HepG2 (cell line): Measurements from ENCODE around the gene TYMP. TPM values are rescaled to one million over a fixed set of nuclear protein-coding genes. Genes with fewer than 3 reads are reported as not detected.

Experiments used
- ELF3 ChIP-seq: IDR thresholded peaks from 2 replicates; pipeline ENCODE4 v1.6.1; 2016; ENCODE audit warnings: missing genetic modification reagents, missing compliant biosample characterization
- FIP1L1 ChIP-seq: fragments of 200-400 bp; formaldehyde crosslinking; IDR thresholded peaks from 2 replicates; pipeline ENCODE4 v1.6.1; 2018; ENCODE audit warnings: low read depth, mild to moderate bottlenecking, low read length, moderate library complexity, borderline replicate concordance; ENCODE audit not compliant: insufficient read depth
- GATAD2A ChIP-seq: IDR thresholded peaks from 2 replicates; pipeline ENCODE4 v1.6.1; 2016
- MAZ ChIP-seq, 2 experiments: sonication (generic) in 1 of 2; formaldehyde crosslinking in 1 of 2; IDR thresholded peaks; 2 replicates each; pipeline versions ENCODE4 v1.5.0 to v1.6.1; 2012 to 2020; ENCODE audit warnings: low read depth in 2 of 2, mild to moderate bottlenecking in 2 of 2, borderline replicate concordance in 1 of 2, improper control_type of control experiment in 1 of 2, low read length in 1 of 2, missing genetic modification reagents in 1 of 2, moderate library complexity in 1 of 2
- NCOA2 ChIP-seq: sonication (generic); formaldehyde crosslinking; IDR thresholded peaks from 2 replicates; pipeline ENCODE4 v1.8.0; 2022; ENCODE audit warnings: inconsistent platforms
- PBX3 ChIP-seq: sonication (generic); formaldehyde crosslinking; IDR thresholded peaks from 2 replicates; pipeline ENCODE4 v1.8.1; 2023; ENCODE audit warnings: missing genetic modification reagents, inconsistent platforms, borderline replicate concordance
- PCBP1 ChIP-seq: fragments of 200-400 bp; formaldehyde crosslinking; IDR thresholded peaks from 2 replicates; pipeline ENCODE4 v1.6.1; 2017; ENCODE audit warnings: mild to moderate bottlenecking, low read depth, low read length, borderline replicate concordance
- POGK ChIP-seq: sonication (generic); formaldehyde crosslinking; conservative IDR thresholded peaks from 2 replicates; pipeline ENCODE4 v1.8.0; 2022; ENCODE audit warnings: mild to moderate bottlenecking, moderate library complexity, missing genetic modification reagents
- RARA ChIP-seq: IDR thresholded peaks from 2 replicates; pipeline ENCODE4 v1.6.1; 2016; ENCODE audit warnings: missing genetic modification reagents, missing compliant biosample characterization
- RBM22 ChIP-seq: fragments of 200-400 bp; formaldehyde crosslinking; optimal IDR thresholded peaks from 2 replicates; pipeline ENCODE3; 2017; ENCODE audit warnings: mild to moderate bottlenecking, low read length, moderate library complexity
- RXRA ChIP-seq: sonication (generic); formaldehyde crosslinking; IDR thresholded peaks from 2 replicates; pipeline ENCODE4 v1.5.1; 2020; ENCODE audit warnings: missing genetic modification reagents
- SPEN ChIP-seq: sonication (generic); formaldehyde crosslinking; IDR thresholded peaks from 2 replicates; pipeline ENCODE4 v1.5.1; 2020; ENCODE audit warnings: low read depth, mild to moderate bottlenecking, missing genetic modification reagents
- TOPORS ChIP-seq: sonication (generic); formaldehyde crosslinking; IDR thresholded peaks from 2 replicates; pipeline ENCODE4 v1.8.0; 2023; ENCODE audit warnings: mild to moderate bottlenecking, missing genetic modification reagents
- ZNF343 ChIP-seq: sonication (generic); formaldehyde crosslinking; IDR thresholded peaks from 2 replicates; pipeline ENCODE4 v1.4.0; 2020; ENCODE audit warnings: mild to moderate bottlenecking, missing genetic modification reagents
- ZNF362 ChIP-seq: sonication (generic); formaldehyde crosslinking; IDR thresholded peaks from 2 replicates; pipeline ENCODE4 v1.4.0; 2020; ENCODE audit warnings: missing genetic modification reagents, mild to moderate bottlenecking, borderline replicate concordance
- ZNF501 ChIP-seq: sonication (generic); formaldehyde crosslinking; IDR thresholded peaks from 2 replicates; pipeline ENCODE4 v1.5.1; 2020; ENCODE audit warnings: mild to moderate bottlenecking, moderate library complexity, missing genetic modification reagents
- ZNF687 ChIP-seq: sonication (generic); formaldehyde crosslinking; IDR thresholded peaks from 2 replicates; pipeline ENCODE4 v1.5.1; 2020; ENCODE audit warnings: mild to moderate bottlenecking, missing genetic modification reagents, moderate library complexity
- ZNF703 ChIP-seq: sonication (generic); formaldehyde crosslinking; IDR thresholded peaks from 2 replicates; pipeline ENCODE4 v1.5.1; 2020; ENCODE audit warnings: missing genetic modification reagents, mild to moderate bottlenecking, moderate library complexity, borderline replicate concordance
- polyA plus RNA-seq, 8 experiments: library from polyadenylated mRNA; depleted of rRNA in 3 of 8; stranded (reverse) in 7 of 8; unstranded in 1 of 8; fragments of >200 nt; fragmentation: Illumina TruSeq in 4 of 8; extraction: Trizol in 4 of 8; gene quantifications; 2 replicates each; pipeline versions ENCODE4 v1.2.1 to v1.2.3, GENCODE V29; 2011 to 2016; ENCODE audit warnings: low read depth in 4 of 8, missing spikeins in 1 of 8, mixed read lengths in 1 of 8; ENCODE audit not compliant: insufficient read depth in 1 of 8
- total RNA-seq, 5 experiments: library from RNA; depleted of rRNA; stranded (reverse); fragments of >200 nt; fragmentation: Illumina TruSeq; extraction: Trizol; gene quantifications; 2 replicates each; pipeline ENCODE4 v1.2.3, GENCODE V29; 2016; ENCODE audit warnings: low read depth in 1 of 5

Gene TYMP
- total and polyA plus RNA-seq, 2 of the 13 experiments (the other 11 are each of a cell fraction or from before 2014, with no cell fraction given): 3.9 to 4.3 TPM

GRCh38 chr22:50526834-50527801, 2.7 kb downstream of the TYMP start (continued):
- TF ChIP-seq FIP1L1 (0 out of 2 replicates have a peak, but pooled peaks have one; percentile 25), ZNF703 (CRISPR knock-in tag) (0 out of 2 replicates have a peak, but pooled peaks have one; percentile 21), ZNF501 (CRISPR knock-in tag) (0 out of 2 replicates have a peak, but pooled peaks have one; percentile 90), NCOA2 (CRISPR knock-in tag) (peak; percentile 43; the same call in 1 of the 2 replicates), POGK (no peak), ZNF362 (CRISPR knock-in tag) (0 out of 2 replicates have a peak, but pooled peaks have one; percentile 12), ZNF687 (CRISPR knock-in tag) (peak; percentile 5; the same call in 1 of the 2 replicates), RXRA (CRISPR knock-in tag) (peak; percentile 79), RARA (CRISPR knock-in tag) (peak; percentile 91), RBM22 (peak; percentile 34), GATAD2A (CRISPR knock-in tag) (peak; percentile 49; the same call in 1 of the 2 replicates), PCBP1 (0 out of 2 replicates have a peak, but pooled peaks have one; percentile 52), ZNF343 (CRISPR knock-in tag) (0 out of 2 replicates have a peak, but pooled peaks have one; percentile 10), MAZ (IDR thresholded peaks at IDR 0.05; ENCODE audit: borderline replicate concordance, low read depth, low read length) (no peak), MAZ (CRISPR knock-in tag; IDR thresholded peaks at IDR 0.05; ENCODE audit: low read depth) (0 out of 2 replicates have a peak, but pooled peaks have one; percentile 1), PBX3 (CRISPR knock-in tag) (no peak), TOPORS (0 out of 2 replicates have a peak, but pooled peaks have one; percentile 6), ELF3 (0 out of 2 replicates have a peak, but pooled peaks have one; percentile 15), SPEN (CRISPR knock-in tag) (peak; percentile 70; the same call in 1 of the 2 replicates)
